ENCODE measurements around the gene ZNF341. TPM values are rescaled to one million over a fixed set of nuclear protein-coding genes. Genes with fewer than 3 reads are reported as not detected.

The ZNF341 gene
- total and polyA plus RNA-seq, 3 donors from 2014 or later, result 5.5 to 8.7 (median 7.0) TPM

GRCh38 chr20:33811776-33812151 is 80.0 kb downstream of the ZNF341 start:
- Histone ChIP-seq H3K27me3 (no peaks in the 10 kb centered on the region), H3K4me3 (peak overlapping the region; percentile 97 to 98), H3K36me3 (ENCODE audit: low read depth, missing control alignments) (no peaks in the 10 kb centered on the region), H3K27ac (peak overlapping the region; percentile 70 to 95), H3K9me3 (no peaks in the 10 kb centered on the region), H3K4me1 (peaks cover 23% of the 10 kb centered on the region)
- intact Hi-C loops (cut with DNase I; ENCODE audit: low total_unique reads), result no loop called here
- no peak for DNase-seq
- TF ChIP-seq CTCF (IDR thresholded peaks at IDR 0.05), result no peak
- no peak for TF ChIP-seq POLR2A (IDR thresholded peaks at IDR 0.05)
- 0% methylated on average over 12 of the region's 12 CpGs for WGBS, 2 donors

- no peaks in the 10 kb centered on the region for H3K9me3 ChIP-seq
- no peak for TF ChIP-seq POLR2A (IDR thresholded peaks at IDR 0.05)
- peak; percentile 47 for DNase-seq
- no peaks in the 10 kb centered on the region for H3K36me3 ChIP-seq (ENCODE audit: low read depth, missing control alignments)
- H3K4me3 ChIP-seq, result peak overlapping the region; percentile 97 to 98
- WGBS, 2 donors, result 2 to 5% methylated on average over 14 of the region's 14 CpGs
- peak overlapping the region; percentile 70 to 95 for H3K27ac ChIP-seq
- intact Hi-C loops (cut with DNase I; ENCODE audit: low total_unique reads), result no loop called here
- H3K27me3 ChIP-seq, result no peaks in the 10 kb centered on the region
- peaks cover 23% of the 10 kb centered on the region for H3K4me1 ChIP-seq
Measured at GRCh38 chr20:33812152-33812849, 80.5 kb downstream of the ZNF341 start.

GRCh38 chr20:33812908-33813462 is 81.2 kb downstream of the ZNF341 start:
- TF ChIP-seq POLR2A (IDR thresholded peaks at IDR 0.05) (no peak), CTCF (IDR thresholded peaks at IDR 0.05) (no peak)
- Histone ChIP-seq H3K4me1 (peaks cover 23% of the 10 kb centered on the region), H3K36me3 (ENCODE audit: low read depth, missing control alignments) (no peaks in the 10 kb centered on the region), H3K9me3 (no peaks in the 10 kb centered on the region), H3K4me3 (peak overlapping the region in 1 of 2 donors; percentile 97), H3K27ac (peak overlapping the region; percentile 70 to 95), H3K27me3 (no peaks in the 10 kb centered on the region)
- intact Hi-C loops (cut with DNase I; ENCODE audit: low total_unique reads), result no loop called here
- DNase-seq, result no peak
- 9 to 18% methylated on average over 10 of the region's 10 CpGs for WGBS, 2 donors

- Histone ChIP-seq H3K4me1 (peaks cover 23% of the 10 kb centered on the region), H3K4me3 (no peak overlapping the region), H3K36me3 (ENCODE audit: low read depth, missing control alignments) (no peaks in the 10 kb centered on the region), H3K27ac (no peak overlapping the region), H3K9me3 (no peaks in the 10 kb centered on the region), H3K27me3 (no peaks in the 10 kb centered on the region)
- WGBS, 2 donors, result 43 to 57% methylated on average over 5 of the region's 5 CpGs
- TF ChIP-seq CTCF (IDR thresholded peaks at IDR 0.05) (no peak), POLR2A (IDR thresholded peaks at IDR 0.05) (no peak)
- no peak for DNase-seq
- intact Hi-C loops (cut with DNase I; ENCODE audit: low total_unique reads), result no loop called here
Measured at GRCh38 chr20:33814238-33814712, 82.5 kb downstream of the ZNF341 start.

- Histone ChIP-seq H3K4me3 (no peak overlapping the region), H3K27me3 (no peaks in the 10 kb centered on the region), H3K4me1 (peaks cover 23% of the 10 kb centered on the region), H3K27ac (no peak overlapping the region), H3K9me3 (no peaks in the 10 kb centered on the region), H3K36me3 (ENCODE audit: low read depth, missing control alignments) (no peaks in the 10 kb centered on the region)
- whole genome bisulfite sequencing, 2 donors, result 95 to 97% methylated on average over 3 of the region's 3 CpGs
- DNase-seq, result no peak
- TF ChIP-seq CTCF (IDR thresholded peaks at IDR 0.05) (no peak), POLR2A (IDR thresholded peaks at IDR 0.05) (no peak)
- intact Hi-C loops (cut with DNase I; ENCODE audit: low total_unique reads), result no loop called here
Measured at GRCh38 chr20:33815671-33816070, 83.9 kb downstream of the ZNF341 start.
